GM10266 (cell line): ENCODE data around the gene UGT2B17.
"Not testable (repeated sequence)": the region's sequence is repeated elsewhere in the genome, so short reads cannot be mapped to it uniquely, and the experiment has no call there.

Experiments used
- DNase-seq: peaks from one replicate; pipeline ENCODE4 v3.0.0; 2012; ENCODE audit errors: extremely low spot score
- CTCF ChIP-seq: IDR thresholded peaks from 2 replicates; pipeline ENCODE4 v1.5.1; 2012; ENCODE audit warnings: mild to moderate bottlenecking, low read depth; ENCODE audit not compliant: control insufficient read depth, insufficient read depth; ENCODE audit errors: missing control alignments

Gene UGT2B17

DNA sequence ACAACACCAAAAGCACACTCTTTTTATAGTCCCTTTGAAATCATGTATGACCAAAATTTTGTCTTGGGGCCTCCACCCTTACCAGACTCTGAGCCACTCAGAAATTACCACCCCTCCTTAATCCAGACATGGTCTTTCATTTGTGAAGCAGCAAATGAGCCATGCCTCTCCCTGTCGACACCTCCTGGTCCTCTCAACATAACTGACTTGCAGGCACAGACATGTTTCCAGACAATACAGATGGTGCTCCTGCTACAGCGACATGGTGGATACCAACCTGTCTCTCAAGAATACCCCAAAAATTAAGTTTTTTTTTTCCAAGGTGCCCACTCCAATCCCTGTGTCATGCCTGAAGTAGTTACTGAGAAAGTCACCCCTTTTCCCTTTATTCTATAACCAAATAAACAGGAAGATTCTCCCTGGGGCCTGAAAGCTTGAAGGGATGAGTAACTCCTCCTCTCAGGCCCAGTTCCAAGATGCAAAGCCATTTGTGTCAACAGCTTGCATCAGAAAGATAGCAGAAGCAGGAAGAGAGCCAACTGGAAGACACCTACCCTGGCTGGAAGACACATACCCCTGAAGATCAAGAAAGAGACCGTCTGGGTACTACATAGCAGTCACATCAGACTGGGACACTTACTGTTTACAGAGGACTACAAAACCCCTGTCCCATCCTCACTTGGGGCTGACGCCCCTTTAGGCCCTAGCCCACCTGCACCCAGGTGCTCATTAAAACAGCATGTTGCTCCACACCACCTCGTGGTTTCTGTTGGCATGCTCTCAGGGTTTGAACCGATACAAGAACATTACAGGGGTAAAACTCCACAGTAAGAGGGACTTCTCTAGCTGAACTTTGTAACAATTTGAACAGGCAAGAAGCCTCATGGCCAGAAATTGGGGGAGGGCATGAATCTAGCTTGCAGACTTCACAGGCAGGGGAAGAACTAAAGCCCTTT lies 5.5 kb upstream of the UGT2B17 start:
- TF ChIP-seq CTCF, result no peak
- no peak for DNase-seq

- TF ChIP-seq CTCF, result peak; percentile 13
These were observed 1.5 kb upstream of the UGT2B17 start for GRCh38 chr4:68577590-68577989.

GRCh38 chr4:68575636-68576035 lies 486 bp downstream of the UGT2B17 start:
- DNase-seq, result not testable (repeated sequence)

More at GRCh38 chr4:68577590-68577989, 1.5 kb upstream of the UGT2B17 start:
- no peak for DNase-seq

DNA sequence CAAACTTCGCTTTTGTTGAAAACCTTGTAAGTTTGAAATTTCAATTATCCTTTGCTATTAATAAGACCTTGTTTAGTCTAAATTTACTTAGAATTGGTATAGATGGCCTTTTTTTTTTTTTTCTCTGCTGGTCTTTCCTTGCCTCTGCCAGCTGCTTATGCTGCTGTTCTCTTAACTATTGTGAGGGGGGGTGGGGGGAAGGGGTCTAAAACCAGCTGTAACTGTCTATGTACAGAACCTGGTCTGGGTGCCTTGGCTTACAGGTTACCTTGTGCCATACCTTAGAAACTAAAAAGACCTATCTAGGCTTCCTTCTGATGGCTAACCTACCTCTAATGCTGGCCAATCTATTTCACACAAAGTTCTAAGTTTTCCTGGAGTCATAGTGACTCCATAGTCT lies 1.0 kb downstream of the UGT2B17 start:
- DNase-seq, result no peak

GRCh38 chr4:68572653-68573170 lies 3.4 kb downstream of the UGT2B17 start:
- TF ChIP-seq CTCF, result no peak
- no peak for DNase-seq

More for the DNA sequence above, 1.0 kb downstream of the UGT2B17 start:
- no peak for TF ChIP-seq CTCF

DNA sequence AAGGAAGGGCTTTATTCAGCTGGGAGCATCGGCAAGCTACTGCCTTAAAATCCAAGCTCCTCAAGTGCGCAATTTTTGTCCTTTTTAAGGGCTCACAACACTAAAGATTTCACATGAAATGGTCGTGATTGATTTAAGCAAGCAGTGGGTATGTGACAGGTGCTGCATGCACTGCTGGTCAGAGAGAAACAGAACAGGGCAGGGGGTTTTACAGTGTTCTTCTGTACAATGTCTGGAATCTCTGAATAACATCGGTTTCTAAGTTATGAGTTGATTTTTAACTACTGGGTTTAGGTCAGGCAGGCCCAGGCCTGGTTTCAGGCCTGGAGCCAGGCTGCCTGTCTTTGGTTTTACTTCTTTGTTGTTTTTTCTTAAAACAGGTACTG lies 6.0 kb downstream of the UGT2B17 start:
- no peak for TF ChIP-seq CTCF
- DNase-seq, result no peak

DNA sequence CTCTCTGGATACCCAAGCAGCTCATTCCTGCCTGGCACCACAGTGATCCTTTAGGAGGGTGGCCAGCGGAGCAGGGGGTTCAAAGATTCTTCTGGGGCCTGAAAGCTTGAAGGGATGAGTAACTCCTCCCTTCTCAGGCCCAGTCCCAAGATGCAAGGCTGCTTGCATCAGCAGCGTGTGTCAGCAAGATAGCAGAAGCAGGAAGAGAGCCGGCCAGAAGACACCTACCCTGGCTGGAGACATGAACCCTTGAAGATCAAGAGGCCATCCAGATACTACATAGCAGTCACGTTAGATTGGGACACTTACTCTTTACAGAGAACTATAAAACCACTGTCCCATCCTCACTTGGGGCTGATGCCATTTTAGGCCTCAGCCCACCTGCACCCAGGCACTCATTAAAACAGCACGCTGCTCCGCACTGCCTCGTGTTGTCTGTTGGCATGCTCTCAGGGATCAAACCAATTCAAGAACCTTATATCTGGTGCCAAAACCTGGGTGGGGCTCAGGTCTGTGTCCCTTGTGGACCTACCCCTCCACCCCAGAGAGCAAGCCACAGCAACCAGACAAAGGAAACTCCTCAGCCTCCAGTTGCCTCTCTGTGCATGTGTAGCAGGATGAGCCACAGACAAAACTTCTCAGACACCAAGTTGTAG lies 6.5 kb downstream of the UGT2B17 start:
- no peak for DNase-seq
- no peak for TF ChIP-seq CTCF

DNA sequence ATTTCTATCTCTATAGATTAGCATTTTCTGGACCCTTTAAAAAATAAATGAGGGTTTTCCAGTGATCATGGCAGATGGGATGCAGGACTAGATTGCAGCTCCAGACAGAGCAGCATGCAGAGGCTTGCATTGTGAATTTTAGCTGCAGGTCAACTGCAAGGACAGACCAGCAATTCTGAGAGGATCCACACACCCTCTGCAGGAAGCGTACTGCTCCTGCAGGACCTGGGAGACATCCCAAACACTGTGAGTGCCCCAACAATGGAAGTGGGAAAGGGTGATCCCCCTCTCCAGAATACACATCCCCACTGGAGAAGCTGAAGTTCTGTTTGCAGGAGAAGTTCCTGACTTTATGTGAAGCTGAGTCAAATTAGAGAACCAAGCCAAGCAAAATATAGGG lies 7.1 kb downstream of the UGT2B17 start:
- DNase-seq, result not testable (repeated sequence)

GRCh38 chr4:68568535-68568934 lies 7.6 kb downstream of the UGT2B17 start:
- not testable (repeated sequence) for DNase-seq

GRCh38 chr4:68566364-68566763 lies 9.8 kb downstream of the UGT2B17 start:
- DNase-seq, result not testable (repeated sequence)

- DNase-seq, result not testable (repeated sequence)
These were observed 11.0 kb downstream of the UGT2B17 start for GRCh38 chr4:68565082-68565481.
